OCI-LY1 (cell line): ENCODE measurements around the gene ADM2.
A peak's percentile ranks its signal among the peaks of the same experiment; 100 is the strongest.

Experiments used
- H2AFZ ChIP-seq: fragments of 200-600 bp; sonication (generic), shearing (Covaris generic); 2 replicates; pipeline ENCODE4 v1.6.0; 2014; ENCODE audit warnings: antibody characterized with exemption, mild to moderate bottlenecking, low read length
- H3F3A ChIP-seq: fragments of 200-600 bp; sonication (generic), shearing (Covaris generic); 2 replicates; pipeline ENCODE4 v1.6.0; 2014; ENCODE audit warnings: mild to moderate bottlenecking, antibody characterized with exemption, low read length, moderate library complexity; ENCODE audit not compliant: insufficient read depth
- H3K27ac ChIP-seq: fragments of 200-600 bp; sonication (generic); 2 replicates; pipeline ENCODE4 v1.5.1; 2014; ENCODE audit warnings: low read length, mixed run types, mild to moderate bottlenecking, low read depth; ENCODE audit not compliant: poor library complexity, severe bottlenecking
- H3K27me3 ChIP-seq: fragments of 200-600 bp; sonication (generic); 2 replicates; pipeline ENCODE4 v1.6.0; 2014; ENCODE audit warnings: antibody characterized with exemption, mild to moderate bottlenecking, low read length, moderate library complexity; ENCODE audit not compliant: insufficient read depth
- H3K36me3 ChIP-seq: fragments of 200-600 bp; sonication (generic); 2 replicates; pipeline ENCODE4 v1.6.1; 2014; ENCODE audit warnings: mild to moderate bottlenecking, antibody characterized with exemption, low read length, moderate library complexity, mixed read lengths; ENCODE audit not compliant: insufficient read depth
- H3K4me1 ChIP-seq: fragments of 200-600 bp; sonication (generic); 2 replicates; pipeline ENCODE4 v1.5.1; 2014; ENCODE audit warnings: mild to moderate bottlenecking, low read length, moderate library complexity; ENCODE audit not compliant: insufficient read depth, severe bottlenecking
- H3K4me2 ChIP-seq: fragments of 200-600 bp; sonication (generic), shearing (Covaris generic); 2 replicates; pipeline ENCODE4 v1.6.1; 2014; ENCODE audit warnings: low read length
- H3K4me3 ChIP-seq: fragments of 200-600 bp; sonication (generic); 2 replicates; pipeline ENCODE4 v1.5.1; 2014; ENCODE audit warnings: low read length, low read depth, mild to moderate bottlenecking, mixed read lengths; ENCODE audit not compliant: poor library complexity, severe bottlenecking
- H3K79me2 ChIP-seq: fragments of 200-600 bp; shearing (Covaris generic); 2 replicates; pipeline ENCODE4 v1.6.1; 2016; ENCODE audit warnings: mixed run types, low read length, mixed read lengths; ENCODE audit not compliant: insufficient read depth
- H3K9ac ChIP-seq: fragments of 200-600 bp; sonication (generic), shearing (Covaris generic); 2 replicates; pipeline ENCODE4 v1.6.1; 2014; ENCODE audit warnings: mild to moderate bottlenecking, low read length, mixed read lengths
- H3K9me2 ChIP-seq: fragments of 200-600 bp; sonication (generic), shearing (Covaris generic); 2 replicates; pipeline ENCODE4 v1.6.1; 2014; ENCODE audit warnings: low read depth, mild to moderate bottlenecking, low read length, mixed read lengths
- H3K9me3 ChIP-seq: fragments of 200-600 bp; shearing (Covaris generic); 2 replicates; pipeline ENCODE4 v1.6.1; 2014; ENCODE audit warnings: low read length, mixed read lengths
- H4K20me1 ChIP-seq: fragments of 200-600 bp; sonication (generic), shearing (Covaris generic); 2 replicates; pipeline ENCODE4 v1.6.0; 2016; ENCODE audit warnings: mild to moderate bottlenecking, low read length; ENCODE audit not compliant: insufficient read depth
- CTCF ChIP-seq: fragments of 200-600 bp; sonication (generic), shearing (Covaris generic); IDR thresholded peaks from 2 replicates; pipeline ENCODE4 v1.5.1; 2017; ENCODE audit warnings: mild to moderate bottlenecking, antibody characterized with exemption, low read length, moderate library complexity, mixed read lengths
- EZH2 ChIP-seq: fragments of 200-600 bp; sonication (generic), shearing (Covaris generic); IDR thresholded peaks from 2 replicates; pipeline ENCODE4 v1.8.0; 2017; ENCODE audit warnings: borderline replicate concordance, mixed run types, mild to moderate bottlenecking, antibody characterized with exemption, low read length, moderate library complexity, mixed read lengths

ADM2 gene

GRCh38 chr22:50502628-50503474 is 21.5 kb downstream of the ADM2 start:
- H3F3A ChIP-seq = no peaks in the 10 kb centered on the region
- no peaks in the 10 kb centered on the region for H3K27me3 ChIP-seq
- no peak overlapping the region for H3K4me3 ChIP-seq
- H3K4me1 ChIP-seq = peaks cover 18% of the 10 kb centered on the region
- H3K4me2 ChIP-seq = no peak overlapping the region
- no peaks in the 10 kb centered on the region for H3K9me3 ChIP-seq
- H2AFZ ChIP-seq = no peak overlapping the region
- H3K9me2 ChIP-seq = no peaks in the 10 kb centered on the region
- H4K20me1 ChIP-seq = no peaks in the 10 kb centered on the region
- H3K36me3 ChIP-seq = peaks cover 15% of the 10 kb centered on the region
- H3K27ac ChIP-seq = no peak overlapping the region
- TF ChIP-seq CTCF (no peak), EZH2 (no peak)
- no peak overlapping the region for H3K9ac ChIP-seq
- H3K79me2 ChIP-seq = no peaks in the 10 kb centered on the region

- H3K4me2 ChIP-seq = no peak overlapping the region
- H3K9me2 ChIP-seq = no peaks in the 10 kb centered on the region
- H3K27me3 ChIP-seq = no peaks in the 10 kb centered on the region
- no peak overlapping the region for H3K9ac ChIP-seq
- peaks cover 15% of the 10 kb centered on the region for H3K36me3 ChIP-seq
- TF ChIP-seq EZH2 (no peak), CTCF (0 out of 2 replicates have a peak, but pooled peaks have one; percentile 4)
- no peak overlapping the region for H3K4me3 ChIP-seq
- H3F3A ChIP-seq = no peaks in the 10 kb centered on the region
- H3K4me1 ChIP-seq = peaks cover 14% of the 10 kb centered on the region
- H2AFZ ChIP-seq = no peak overlapping the region
- H3K79me2 ChIP-seq = peaks cover 3% of the 10 kb centered on the region
- H3K27ac ChIP-seq = no peak overlapping the region
- no peaks in the 10 kb centered on the region for H3K9me3 ChIP-seq
- no peaks in the 10 kb centered on the region for H4K20me1 ChIP-seq
Observed at GRCh38 chr22:50503475-50504145, 22.3 kb downstream of the ADM2 start.

- no peak overlapping the region for H3K4me3 ChIP-seq
- H3K79me2 ChIP-seq = peaks cover 12% of the 10 kb centered on the region
- no peaks in the 10 kb centered on the region for H3K9me2 ChIP-seq
- no peak overlapping the region for H3K4me2 ChIP-seq
- H3K36me3 ChIP-seq = peaks cover 15% of the 10 kb centered on the region
- H3K27ac ChIP-seq = no peak overlapping the region
- no peaks in the 10 kb centered on the region for H3K27me3 ChIP-seq
- no peak overlapping the region for H2AFZ ChIP-seq
- peaks cover 16% of the 10 kb centered on the region for H3K4me1 ChIP-seq
- H3K9me3 ChIP-seq = no peaks in the 10 kb centered on the region
- no peaks in the 10 kb centered on the region for H3F3A ChIP-seq
- TF ChIP-seq CTCF (no peak), EZH2 (no peak)
- H3K9ac ChIP-seq = no peak overlapping the region
- H4K20me1 ChIP-seq = no peaks in the 10 kb centered on the region
Observed at GRCh38 chr22:50504369-50505211, 23.2 kb downstream of the ADM2 start.
